GM12873 (cell line): Measurements from ENCODE around the gene TYMP.

Experiments
- CTCF ChIP-seq: IDR thresholded peaks from 2 replicates; pipeline ENCODE4 v1.5.1; 2012; ENCODE audit warnings: low read depth, mild to moderate bottlenecking, moderate library complexity, low read length, control low read depth; ENCODE audit not compliant: insufficient read depth; ENCODE audit errors: missing control alignments

TYMP gene

GRCh38 chr22:50529897-50530579, at the start of gene TYMP:
TSS of gene TYMP (minus strand) at chr22:50530012. CDS start at chr22:50529709, 303 bp downstream.
- no peak for TF ChIP-seq CTCF

- TF ChIP-seq CTCF, result no peak
These were observed 49.0 kb upstream of the TYMP start for GRCh38 chr22:50578776-50579310.

GRCh38 chr22:50577987-50578775, 48.4 kb upstream of the TYMP start, which contains the start of gene CPT1B:
TSS of gene CPT1B (minus strand) at chr22:50578427. CDS start at chr22:50577915, 512 bp downstream.
- TF ChIP-seq CTCF, result no peak

- TF ChIP-seq CTCF, result no peak
These were observed 47.8 kb upstream of the TYMP start for GRCh38 chr22:50577697-50577986.

- TF ChIP-seq CTCF, result no peak
These were observed 47.2 kb upstream of the TYMP start for GRCh38 chr22:50576806-50577696.

- TF ChIP-seq CTCF, result no peak
These were observed 46.3 kb upstream of the TYMP start for GRCh38 chr22:50576070-50576469.
